Motor neuron (in vitro differentiated cells): ENCODE measurements around the gene GINS2. TPM values are rescaled to one million over a fixed set of nuclear protein-coding genes. Genes with fewer than 3 reads are reported as not detected.
A peak's percentile ranks its signal among the peaks of the same experiment; 100 is the strongest.

ENCODE experiments used
- ATAC-seq, 8 experiments: fragments of 200-7000 bp; cut with Tn5 transposase; replicated peaks in 6 of 8; 2 replicates each; pipeline ENCODE4 v1.8.0; 2021; ENCODE audit warnings: mild to moderate bottlenecking in 8 of 8, moderate library complexity in 8 of 8
- H3K27ac ChIP-seq, 2 donors: fragments of 250-450 bp; sonication (Bioruptor Pico); 2 replicates each; pipeline ENCODE4 v1.9.0; 2021; ENCODE audit warnings: antibody characterized with exemption in 2 of 2, mild to moderate bottlenecking in 2 of 2, moderate library complexity in 1 of 2
- H3K4me1 ChIP-seq, 2 donors: fragments of 250-450 bp; sonication (Bioruptor Pico); replicated peaks in 1 of 2; 2 replicates each; pipeline ENCODE4 v1.6.1; 2021; ENCODE audit warnings: antibody characterized with exemption in 2 of 2, mild to moderate bottlenecking in 2 of 2, moderate library complexity in 1 of 2
- H3K4me3 ChIP-seq, 5 donors: fragments of 250-450 bp; sonication (Bioruptor Pico); 2 replicates each; pipeline ENCODE4 v1.9.0; 2021; ENCODE audit warnings: antibody characterized with exemption in 5 of 5, mild to moderate bottlenecking in 5 of 5, moderate library complexity in 4 of 5
- WGBS, 10 experiments: fragments of 450-650 bp; shearing (Covaris generic); methylation state at CpG; one replicate each; pipeline ENCODE4 v1.0.0; 2022; 5-methylcytosine and 5-hydroxymethylcytosine counted together
- in situ Hi-C, 9 experiments: fragments of 400-800 bp; cut with MboI; loops; one replicate each; pipeline ENCODE4 v1.15.0; 2021; ENCODE audit warnings: low sequenced_read_pairs in 9 of 9, low pct_unique_long_range_greater_than_20kb in 2 of 9; ENCODE audit not compliant: unreplicated experiment in 9 of 9
- total RNA-seq, 8 experiments: library from RNA; unstranded; fragments of 300-600 nt; gene quantifications; 2 replicates each; pipeline versions ENCODE4 v1.2.3 to v1.2.4, GENCODE V29; 2022

The GINS2 gene
- total RNA-seq, 8 experiments from 2014 or later: 0.25 to 26.1 (median 5.3) TPM

DNA sequence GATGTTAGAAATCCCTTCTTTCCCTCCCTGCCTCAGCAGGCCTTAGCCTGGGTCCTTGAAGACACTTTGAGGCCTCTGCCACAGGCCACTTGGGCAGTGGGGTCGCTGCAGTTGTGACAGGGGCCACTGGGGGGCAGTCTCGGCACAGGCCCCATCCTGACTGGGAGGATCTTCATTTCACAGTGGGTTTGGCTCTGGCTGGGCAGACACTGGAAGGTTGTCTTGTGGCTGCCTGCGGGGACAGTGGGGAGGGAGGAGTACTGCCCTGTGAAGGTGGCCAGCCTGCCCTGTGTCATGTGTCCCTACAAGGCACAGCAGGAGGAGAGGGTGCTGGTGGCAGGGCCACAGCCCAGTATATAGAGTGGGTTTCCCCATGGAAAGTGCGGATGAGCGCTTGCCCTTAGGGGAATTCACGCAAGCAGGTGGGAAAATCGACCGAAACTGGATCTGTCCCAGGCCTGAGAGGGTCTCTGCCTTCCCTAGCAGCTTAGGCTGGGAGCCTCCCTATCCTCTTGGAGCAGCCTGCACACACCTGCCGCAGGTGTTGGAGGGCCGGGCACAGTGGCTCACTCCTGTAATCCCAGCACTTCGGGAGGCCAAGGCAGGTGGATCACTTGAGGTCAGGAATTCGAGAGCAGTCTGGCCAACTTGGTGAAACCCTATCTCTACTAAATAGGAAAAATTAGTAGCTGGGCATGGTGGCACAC lies 28.8 kb downstream of the GINS2 start:
- in situ Hi-C loops: no loop called here
- ATAC-seq: peak; percentile 21 to 96 (median 46)
- H3K27ac ChIP-seq: no peak overlapping the region
- no peak overlapping the region for H3K4me3 ChIP-seq
- H3K4me1 ChIP-seq: peaks cover 29 to 31% of the 10 kb centered on the region in 2 donors
- 0 to 100% (median 80%) methylated on average over 1 to 6 of the region's 12 CpGs; no CpG with 5 or more reads in 3 of the 10 experiments for WGBS, 10 experiments

DNA sequence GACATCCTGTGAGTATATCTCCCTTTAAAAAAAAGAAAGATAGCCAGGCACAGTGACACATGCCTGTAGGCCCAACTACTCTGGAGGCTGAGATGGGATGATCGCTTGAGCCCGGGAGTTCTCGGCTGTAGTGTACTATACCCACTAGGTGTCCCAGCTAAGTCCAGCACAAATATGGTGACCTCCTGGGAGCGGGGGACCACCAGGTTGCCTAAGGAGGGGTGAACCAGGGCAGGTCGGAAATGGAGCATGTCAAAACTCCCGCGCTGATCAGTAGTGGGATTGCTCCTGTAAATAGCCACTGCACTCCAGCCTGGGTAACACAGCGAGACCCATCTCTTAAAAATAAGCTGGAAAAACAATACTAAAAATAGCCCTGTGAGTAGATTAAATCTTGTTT lies 29.4 kb downstream of the GINS2 start:
- H3K4me3 ChIP-seq: no peak overlapping the region
- WGBS, 10 experiments: 60 to 100% (median 94%) methylated on average over 1 to 7 of the region's 8 CpGs; no CpG with 5 or more reads in 5 of the 10 experiments
- ATAC-seq: no peak
- in situ Hi-C loops: no loop called here
- no peak overlapping the region for H3K27ac ChIP-seq
- peaks cover 29 to 31% of the 10 kb centered on the region in 2 donors for H3K4me1 ChIP-seq

DNA sequence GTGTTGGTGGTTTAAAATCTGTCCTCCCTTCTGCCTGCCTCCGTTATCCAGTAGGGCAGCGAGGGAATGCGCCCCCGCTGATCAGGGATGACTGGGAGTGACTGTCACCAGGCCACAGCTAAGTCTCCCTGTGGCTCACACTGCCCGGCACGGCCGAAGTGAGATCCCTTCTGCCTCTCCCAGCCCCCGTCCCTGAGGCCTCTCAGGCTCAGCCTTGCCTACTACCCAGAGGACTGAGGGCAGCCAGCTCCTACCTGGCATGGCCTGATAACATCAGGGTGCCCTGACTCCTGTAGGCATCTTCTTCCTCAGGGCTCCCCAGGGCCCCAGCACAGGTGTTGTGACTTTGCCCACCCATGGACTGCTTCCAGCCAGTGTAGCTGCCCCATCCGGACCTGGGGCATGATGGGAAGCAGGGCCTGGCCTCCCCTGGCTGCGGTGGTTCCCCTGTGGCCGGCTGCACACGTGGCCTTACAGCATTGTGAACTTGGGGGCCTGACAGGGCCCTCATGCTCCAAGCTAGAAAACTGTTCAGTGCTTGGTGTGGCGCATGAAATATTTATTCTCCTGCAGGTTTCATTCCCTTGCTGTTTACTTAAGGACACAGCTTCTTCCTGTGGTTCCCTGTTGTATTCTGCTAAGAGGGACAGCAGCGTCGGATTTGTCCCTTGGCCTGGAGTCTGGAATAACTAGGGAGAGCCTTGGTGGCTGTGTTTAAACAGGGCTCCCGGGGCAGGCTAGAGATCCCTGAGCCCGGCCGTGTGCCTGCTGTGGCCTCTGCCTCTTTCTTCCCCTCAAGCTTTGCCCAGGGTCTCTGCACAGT lies 30.0 kb downstream of the GINS2 start:
- Histone ChIP-seq H3K4me1 (peaks cover 30 to 33% of the 10 kb centered on the region in 2 donors), H3K27ac (no peak overlapping the region), H3K4me3 (no peak overlapping the region)
- ATAC-seq: no peak
- 75 to 100% (median 94%) methylated on average over 2 to 15 of the region's 18 CpGs; no CpG with 5 or more reads in 3 of the 10 experiments for WGBS, 10 experiments
- in situ Hi-C loops: no loop called here

DNA sequence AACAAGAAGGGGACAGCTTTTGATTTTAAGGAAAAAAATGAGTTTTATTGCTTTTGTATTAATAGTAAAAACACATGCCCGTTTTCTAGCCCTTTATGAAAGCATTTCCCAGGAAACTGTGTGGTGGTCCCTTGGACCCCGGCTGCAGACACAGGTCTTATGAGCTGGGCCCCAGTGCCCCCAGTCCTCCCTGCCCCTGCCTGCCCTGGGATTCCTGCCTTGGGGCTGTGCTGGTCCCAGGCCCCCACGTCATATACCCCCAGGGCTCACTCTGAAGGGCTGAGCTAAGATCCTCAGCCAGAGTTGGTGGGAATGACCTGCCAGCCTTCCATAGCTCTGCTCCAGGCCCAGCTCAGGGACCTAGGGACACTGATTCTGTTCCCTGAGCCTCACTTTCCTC lies 30.8 kb downstream of the GINS2 start:
- no peak overlapping the region for H3K27ac ChIP-seq
- ATAC-seq: no peak
- WGBS, 10 experiments: no CpG with 5 or more reads among the region's 3 CpGs
- in situ Hi-C loops: no loop called here
- H3K4me1 ChIP-seq: peaks cover 33 to 34% of the 10 kb centered on the region in 2 donors
- H3K4me3 ChIP-seq: no peak overlapping the region

DNA sequence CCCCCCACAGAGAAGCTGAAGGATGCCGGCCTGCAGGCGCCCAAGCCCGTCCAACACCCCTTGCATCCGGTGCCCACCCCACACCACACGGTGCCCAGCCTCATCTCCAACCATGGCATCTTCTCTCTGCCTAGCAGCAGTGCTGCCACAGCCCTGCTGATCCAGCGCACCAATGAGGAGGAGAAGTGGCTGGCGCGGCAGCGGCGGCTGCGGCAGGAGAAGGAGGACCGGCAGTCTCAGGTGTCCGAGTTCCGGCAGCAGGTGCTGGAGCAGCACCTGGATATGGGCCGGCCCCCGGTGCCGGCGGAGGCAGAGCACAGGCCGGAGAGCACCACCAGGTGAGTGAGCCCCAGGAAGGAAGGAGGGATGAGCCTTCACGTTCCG lies 31.5 kb downstream of the GINS2 start:
- WGBS, 10 experiments: 95 to 100% (median 98%) methylated on average over 1 to 10 of the region's 21 CpGs; no CpG with 5 or more reads in 6 of the 10 experiments
- Histone ChIP-seq H3K4me3 (no peak overlapping the region), H3K27ac (no peak overlapping the region), H3K4me1 (peaks cover 32 to 33% of the 10 kb centered on the region in 2 donors)
- in situ Hi-C loops: no loop called here
- ATAC-seq: no peak

DNA sequence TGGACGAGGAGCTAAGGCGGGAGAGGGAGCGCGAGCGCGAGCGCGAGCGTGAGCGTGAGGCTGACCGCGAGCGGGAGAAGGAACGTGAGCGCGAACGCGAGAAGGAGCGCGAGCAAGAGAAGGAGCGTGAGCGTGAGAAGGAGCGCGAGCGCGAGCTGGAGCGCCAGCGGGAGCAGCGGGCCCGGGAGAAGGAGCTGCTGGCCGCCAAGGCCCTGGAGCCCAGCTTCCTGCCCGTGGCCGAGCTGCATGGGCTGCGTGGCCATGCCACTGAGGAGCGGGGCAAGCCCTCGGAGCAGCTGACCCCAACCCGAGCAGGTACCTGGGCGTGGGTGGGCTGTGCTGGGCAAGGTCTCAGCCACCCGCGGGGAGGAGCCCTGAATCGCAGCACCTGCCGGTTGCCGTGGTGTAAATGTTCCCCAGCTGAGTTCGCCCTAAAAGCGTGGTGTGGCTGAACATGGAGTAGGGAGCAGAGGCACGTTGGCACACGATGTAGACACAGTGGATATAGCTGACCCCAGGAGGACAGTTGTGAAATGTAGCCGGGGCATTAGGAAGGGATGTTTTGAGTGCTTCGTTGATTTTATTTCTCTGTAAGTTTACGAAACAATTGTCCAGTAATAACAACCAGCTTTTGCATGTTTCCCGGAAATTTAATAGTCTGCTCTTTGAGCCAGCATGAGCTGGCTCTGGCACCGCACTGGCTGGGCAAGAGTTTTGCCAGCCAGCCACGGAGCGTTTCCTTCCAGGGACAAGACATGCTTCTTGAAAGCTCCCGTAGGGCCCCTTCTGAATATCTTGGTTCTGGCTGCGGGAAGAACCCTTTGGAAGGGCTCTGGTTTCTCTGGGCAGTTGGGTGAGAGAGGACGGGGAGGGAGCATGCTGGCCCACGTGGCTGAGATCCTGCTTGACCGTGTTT lies 32.1 kb downstream of the GINS2 start:
- in situ Hi-C loops: no loop called here
- H3K4me3 ChIP-seq: no peak overlapping the region
- no peak for ATAC-seq
- WGBS, 10 experiments: 60 to 98% (median 95%) methylated on average over 9 to 40 of the region's 59 CpGs; no CpG with 5 or more reads in 1 of the 10 experiments
- H3K27ac ChIP-seq: no peak overlapping the region
- H3K4me1 ChIP-seq: peaks cover 32 to 33% of the 10 kb centered on the region in 2 donors

DNA sequence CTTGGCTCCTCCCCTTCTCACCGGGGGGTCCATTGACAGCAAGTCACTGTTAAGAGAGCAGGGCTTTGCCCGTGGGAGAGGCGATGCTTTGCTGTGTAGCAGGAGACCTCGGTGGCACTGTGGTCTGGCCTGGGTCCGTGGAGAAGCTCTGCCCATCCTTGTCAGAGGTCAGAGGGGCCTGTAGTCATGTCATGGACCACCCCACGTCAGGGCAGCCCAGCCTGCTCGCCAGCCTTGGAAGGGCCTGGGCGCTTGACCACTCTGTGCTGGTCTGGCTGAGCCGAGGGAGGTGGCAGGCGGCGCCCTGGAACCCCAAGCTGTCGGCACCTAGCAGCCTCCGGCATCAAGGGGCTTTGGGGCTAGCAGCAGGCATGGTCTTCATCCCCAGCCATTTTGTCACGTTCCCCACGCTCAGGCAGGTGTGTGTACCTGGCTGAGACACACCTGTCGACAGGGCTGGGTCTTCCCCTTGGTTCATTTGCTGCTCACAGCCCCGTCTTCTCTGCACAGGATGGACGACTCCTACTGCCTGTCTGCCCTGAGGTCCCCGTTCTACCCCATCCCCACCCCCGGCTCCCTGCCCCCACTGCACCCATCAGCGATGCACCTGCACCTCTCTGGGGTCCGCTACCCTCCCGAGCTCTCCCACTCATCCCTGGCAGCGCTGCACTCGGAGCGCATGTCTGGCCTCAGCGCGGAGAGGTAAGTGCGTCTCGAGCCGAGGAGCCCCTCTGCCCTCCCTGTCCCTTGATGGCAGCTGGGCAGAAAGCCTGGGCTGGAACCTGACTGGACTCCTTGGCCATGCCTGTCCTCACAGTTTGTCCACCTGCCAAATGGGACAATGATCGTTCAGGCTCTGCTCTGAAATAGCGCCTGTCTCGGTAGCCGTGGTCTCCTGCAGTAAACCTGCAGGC lies 33.3 kb downstream of the GINS2 start:
- in situ Hi-C loops: no loop called here
- ATAC-seq: no peak
- H3K4me1 ChIP-seq: peaks cover 33 to 34% of the 10 kb centered on the region in 2 donors
- no peak overlapping the region for H3K27ac ChIP-seq
- no peak overlapping the region for H3K4me3 ChIP-seq
- 40 to 100% (median 86%) methylated on average over 1 to 4 of the region's 35 CpGs; no CpG with 5 or more reads in 7 of the 10 experiments for WGBS, 10 experiments

DNA sequence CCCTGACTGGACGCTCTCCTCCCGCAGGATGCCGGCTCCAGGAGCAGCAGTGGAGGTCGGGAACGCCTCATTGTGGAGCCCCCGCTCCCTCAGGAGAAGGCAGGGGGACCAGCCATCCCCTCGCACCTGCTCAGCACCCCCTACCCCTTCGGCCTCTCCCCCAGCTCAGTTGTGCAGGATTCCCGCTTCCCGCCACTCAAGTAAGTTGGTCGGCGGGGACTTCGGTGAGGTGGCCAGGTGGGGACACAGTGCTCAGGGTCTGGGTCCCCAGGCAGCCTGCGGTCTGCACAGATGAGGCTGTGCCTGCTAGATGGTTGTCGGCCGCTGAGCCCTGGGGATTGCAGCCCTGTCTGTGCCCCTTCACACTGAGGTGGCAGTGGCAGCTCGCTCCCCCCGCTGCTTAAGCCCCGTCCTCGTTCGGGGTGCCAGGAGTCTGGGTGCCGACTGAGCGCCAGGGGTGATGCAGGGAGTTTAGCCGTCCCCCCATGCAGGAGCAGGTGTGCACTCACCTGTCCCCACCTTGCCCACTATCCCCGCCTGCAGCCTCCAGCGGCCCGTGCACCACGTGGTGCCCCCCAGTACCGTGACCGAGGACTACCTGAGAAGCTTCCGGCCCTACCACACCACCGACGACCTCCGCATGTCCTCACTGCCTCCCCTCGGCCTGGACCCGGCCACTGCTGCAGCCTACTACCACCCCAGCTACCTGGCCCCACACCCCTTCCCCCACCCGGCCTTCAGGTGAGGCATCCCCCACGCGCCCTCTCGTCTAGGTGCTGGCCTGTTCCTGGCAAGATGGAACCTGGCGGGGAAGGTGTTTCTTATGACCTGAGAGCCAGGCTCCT lies 34.3 kb downstream of the GINS2 start:
- Histone ChIP-seq H3K27ac (peak overlapping the region in 1 of 2 donors; percentile 70), H3K4me1 (peaks cover 39 to 41% of the 10 kb centered on the region in 2 donors), H3K4me3 (no peak overlapping the region)
- ATAC-seq: no peak
- in situ Hi-C loops: no loop called here
- 100% methylated on average over 1 to 2 of the region's 41 CpGs; no CpG with 5 or more reads in 8 of the 10 experiments for WGBS, 10 experiments

DNA sequence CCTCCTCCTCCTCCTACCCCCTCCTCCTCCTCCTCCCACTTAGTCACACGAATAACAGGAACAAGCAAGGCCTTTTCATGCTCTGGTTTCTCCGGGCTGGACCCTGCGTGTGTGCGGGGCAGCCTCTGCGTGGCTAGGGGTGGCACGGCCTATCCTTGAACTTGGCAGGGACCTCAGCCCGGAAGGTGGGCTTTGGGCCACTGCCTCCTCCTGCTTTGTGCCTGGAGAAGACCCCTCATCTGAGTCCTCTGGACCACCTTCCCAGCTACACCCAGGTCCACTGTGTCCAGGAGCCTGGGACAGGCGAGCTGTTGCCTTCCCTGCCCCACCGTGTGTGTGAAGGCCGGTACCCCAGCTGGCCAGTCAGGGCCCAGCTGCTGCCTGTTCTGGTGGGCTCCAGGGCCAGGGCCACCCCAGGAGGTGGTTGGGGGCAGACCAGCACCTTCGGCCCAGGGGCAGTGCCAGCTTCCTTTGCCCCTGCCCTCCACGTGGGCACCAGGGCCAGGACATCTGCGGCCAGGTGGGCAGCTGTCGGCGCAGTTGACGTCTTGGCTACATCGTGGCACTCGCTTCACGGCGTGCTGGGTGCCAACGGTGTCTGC lies 35.4 kb downstream of the GINS2 start:
- in situ Hi-C loops: no loop called here
- 98 to 100% methylated on average over 7 to 8 of the region's 21 CpGs; no CpG with 5 or more reads in 8 of the 10 experiments for WGBS, 10 experiments
- Histone ChIP-seq H3K4me3 (no peak overlapping the region), H3K27ac (peak overlapping the region; percentile 70 to 82), H3K4me1 (peaks cover 50 to 52% of the 10 kb centered on the region in 2 donors)
- ATAC-seq: no peak

DNA sequence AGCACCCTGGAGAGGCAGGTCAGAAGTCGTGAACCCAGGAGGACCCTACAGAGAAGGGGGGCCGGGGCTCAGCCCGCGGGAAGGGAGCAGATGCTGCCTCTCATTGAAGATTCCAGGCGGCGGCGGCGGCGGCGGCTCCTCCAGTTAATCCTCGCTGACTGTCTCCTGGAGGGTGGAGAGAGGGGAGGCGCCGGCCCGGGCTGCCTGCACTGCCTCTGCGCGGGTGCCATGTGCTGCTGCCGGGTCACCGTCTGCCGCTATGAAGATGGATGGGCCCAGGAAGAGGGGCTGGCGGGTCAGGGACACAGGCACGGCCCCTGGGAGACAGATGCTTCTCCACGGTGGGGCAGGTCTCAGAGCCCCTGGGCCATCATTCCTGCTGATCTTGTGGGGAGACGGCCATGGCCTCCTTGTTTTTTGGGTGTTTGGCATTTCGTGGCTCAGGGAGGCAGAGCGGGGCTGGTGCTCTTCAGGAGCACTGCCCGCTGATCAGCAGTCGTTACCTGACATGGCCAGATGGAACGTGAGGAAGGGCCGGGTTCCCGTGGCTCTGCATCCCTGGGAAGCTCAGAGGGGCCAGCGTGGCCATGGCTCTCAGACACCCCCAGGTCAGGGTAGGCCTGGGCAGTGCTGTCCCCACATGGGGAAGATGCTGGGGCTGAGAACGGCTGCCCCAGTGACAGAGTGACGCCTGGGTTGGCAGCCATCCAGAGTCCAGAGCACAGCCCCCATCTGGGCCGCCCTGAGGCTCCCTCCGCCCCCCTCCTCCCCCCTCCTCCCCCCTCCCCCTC lies 36.1 kb downstream of the GINS2 start:
- Histone ChIP-seq H3K4me1 (peaks cover 52 to 56% of the 10 kb centered on the region in 2 donors), H3K27ac (peak overlapping the region; percentile 90 to 95), H3K4me3 (no peak overlapping the region)
- in situ Hi-C loops: no loop called here
- ATAC-seq: peak; percentile 80 to 92 (median 86)
- 16 to 80% (median 17%) methylated on average over 2 to 12 of the region's 35 CpGs; no CpG with 5 or more reads in 6 of the 10 experiments for WGBS, 10 experiments
